Liver (tissue), 9 donors: ENCODE data around the gene BAIAP2. TPM values are rescaled to one million over a fixed set of nuclear protein-coding genes. Genes with fewer than 3 reads are reported as not detected.

Experiments used
- DNase-seq: peaks from one replicate; pipeline ENCODE4 v3.0.0-alpha.2; 2017; ENCODE audit warnings: low spot score
- H3K27ac ChIP-seq, 2 donors: one replicate each; pipeline ENCODE4 v1.7.0; 2013; ENCODE audit warnings: inconsistent platforms in 2 of 2, low read length in 2 of 2, control low read depth in 1 of 2, low read depth in 1 of 2, mild to moderate bottlenecking in 1 of 2
- H3K27me3 ChIP-seq, 4 donors: one replicate each; pipeline versions ENCODE4 v1.6.1 to v1.7.0; 2013; ENCODE audit warnings: low read length in 3 of 4, inconsistent platforms in 1 of 4, mild to moderate bottlenecking in 1 of 4, moderate library complexity in 1 of 4; ENCODE audit not compliant: control insufficient read depth in 4 of 4, insufficient read depth in 4 of 4
- H3K36me3 ChIP-seq, 4 donors: one replicate each; pipeline versions ENCODE4 v1.6.1 to v1.7.0; 2013; ENCODE audit warnings: low read length in 3 of 4, mild to moderate bottlenecking in 3 of 4, low read depth in 1 of 4, moderate library complexity in 1 of 4; ENCODE audit not compliant: control insufficient read depth in 4 of 4, insufficient read depth in 3 of 4
- H3K4me1 ChIP-seq, 4 donors: one replicate each; pipeline versions ENCODE4 v1.6.1 to v1.7.0; 2013; ENCODE audit warnings: low read length in 3 of 4, mild to moderate bottlenecking in 3 of 4, moderate library complexity in 1 of 4; ENCODE audit not compliant: control insufficient read depth in 4 of 4, insufficient read depth in 4 of 4
- H3K4me3 ChIP-seq, 3 donors: one replicate each; pipeline versions ENCODE4 v1.6.1 to v1.7.0; 2013; ENCODE audit warnings: low read length in 3 of 3, control low read depth in 1 of 3, low read depth in 1 of 3, mild to moderate bottlenecking in 1 of 3
- H3K9ac ChIP-seq, 2 donors: one replicate each; pipeline ENCODE4 v1.7.0; 2013; ENCODE audit warnings: low read length in 2 of 2, mild to moderate bottlenecking in 2 of 2, moderate library complexity in 2 of 2, control low read depth in 1 of 2, low read depth in 1 of 2
- H3K9me3 ChIP-seq, 4 donors: one replicate each; pipeline versions ENCODE4 v1.6.1 to v1.7.0; 2013; ENCODE audit warnings: low read length in 3 of 4; ENCODE audit not compliant: control insufficient read depth in 4 of 4
- CTCF ChIP-seq: fragments of 150-350 bp; IDR thresholded peaks from 2 replicates; pipeline ENCODE4 v1.5.1; 2017; ENCODE audit warnings: improper control_type of control experiment, low read depth, low read length; ENCODE audit not compliant: missing input control
- EGR1 ChIP-seq, 2 donors: IDR thresholded peaks; 2 replicates each; pipeline ENCODE4 v1.6.1; 2016 to 2018; ENCODE audit warnings: antibody characterized with exemption in 2 of 2, low read depth in 2 of 2
- FOXA1 ChIP-seq: IDR thresholded peaks from 2 replicates; pipeline ENCODE4 v1.6.1; 2016; ENCODE audit warnings: antibody characterized with exemption
- FOXA2 ChIP-seq: IDR thresholded peaks from 2 replicates; pipeline ENCODE4 v1.6.1; 2016; ENCODE audit warnings: antibody characterized with exemption
- GABPA ChIP-seq, 2 donors: IDR thresholded peaks in 1 of 2; conservative IDR thresholded peaks in 1 of 2; 2 replicates each; pipeline ENCODE4 v1.6.1; 2016; ENCODE audit warnings: antibody characterized with exemption in 2 of 2, mild to moderate bottlenecking in 1 of 2, moderate library complexity in 1 of 2
- HNF4A ChIP-seq, 2 donors: conservative IDR thresholded peaks; 2 replicates each; pipeline ENCODE4 v1.6.1; 2016; ENCODE audit warnings: antibody characterized with exemption in 2 of 2, mild to moderate bottlenecking in 2 of 2
- HNF4G ChIP-seq: IDR thresholded peaks from 2 replicates; pipeline ENCODE4 v1.6.1; 2016; ENCODE audit warnings: antibody characterized with exemption
- JUND ChIP-seq, 2 donors: IDR thresholded peaks; 2 replicates each; pipeline ENCODE4 v1.6.1; 2016; ENCODE audit warnings: antibody characterized with exemption in 2 of 2
- NR2F2 ChIP-seq: IDR thresholded peaks from 2 replicates; pipeline ENCODE4 v1.6.1; 2016; ENCODE audit warnings: antibody characterized with exemption
- RAD21 ChIP-seq, 2 donors: IDR thresholded peaks; 2 replicates each; pipeline ENCODE4 v1.6.1; 2016; ENCODE audit warnings: antibody characterized with exemption in 2 of 2, mild to moderate bottlenecking in 2 of 2
- REST ChIP-seq: IDR thresholded peaks from 2 replicates; pipeline ENCODE4 v1.6.1; 2016; ENCODE audit warnings: antibody characterized with exemption, mild to moderate bottlenecking
- RXRA ChIP-seq, 2 donors: IDR thresholded peaks; 2 replicates each; pipeline ENCODE4 v1.6.1; 2017 to 2018; ENCODE audit warnings: antibody characterized with exemption in 2 of 2, mild to moderate bottlenecking in 1 of 2
- SP1 ChIP-seq: IDR thresholded peaks from 2 replicates; pipeline ENCODE4 v1.6.1; 2018; ENCODE audit warnings: antibody characterized with exemption, mild to moderate bottlenecking
- TAF1 ChIP-seq: conservative IDR thresholded peaks from 2 replicates; pipeline ENCODE4 v1.6.1; 2016; ENCODE audit warnings: antibody characterized with exemption, mild to moderate bottlenecking
- YY1 ChIP-seq: IDR thresholded peaks from 2 replicates; pipeline ENCODE4 v1.6.1; 2016; ENCODE audit warnings: antibody characterized with exemption, mild to moderate bottlenecking
- WGBS: extraction: QIAGEN DNeasy Blood & Tissue Kit; methylation state at CpG from one replicate; pipeline ENCODE4 v1.1.7; 2013; 5-methylcytosine and 5-hydroxymethylcytosine counted together
- polyA plus RNA-seq, 2 donors: library from polyadenylated mRNA; stranded (reverse) in 1 of 2; unstranded in 1 of 2; fragments of 200-250 nt in 1 of 2; fragments of >200 nt in 1 of 2; fragmentation: Nextera tagmentation in 1 of 2; extraction: Ambion mirVana in 1 of 2; gene quantifications; one replicate each; pipeline versions ENCODE4 v1.2.1 to v1.2.3, GENCODE V29; 2013 to 2015
- total RNA-seq, 2 donors: library from RNA; depleted of rRNA; stranded (reverse); fragments of >200 nt; gene quantifications; one replicate each; pipeline ENCODE4 v1.2.3, GENCODE V29; 2014
- TF ChIP-seq, protein P1 (sequence below): IDR thresholded peaks from 2 replicates; pipeline ENCODE4 v1.6.1; 2016; ENCODE audit warnings: antibody characterized with exemption
- TF ChIP-seq, protein P2 (sequence below): IDR thresholded peaks from 2 replicates; pipeline ENCODE4 v1.6.1; 2016; ENCODE audit warnings: antibody characterized with exemption
- TF ChIP-seq, protein P3 (sequence below): IDR thresholded peaks from 2 replicates; pipeline ENCODE4 v1.6.1; 2016; ENCODE audit warnings: antibody characterized with exemption
- donor health status: healthy.
- donor health status: healthy.
- donor health status: healthy.
- donor health status: healthy.
- donor health status: healthy.

BAIAP2 gene
- total and polyA plus RNA-seq, 4 donors, result 8.1 to 61.3 (median 44.9) TPM

DNA sequence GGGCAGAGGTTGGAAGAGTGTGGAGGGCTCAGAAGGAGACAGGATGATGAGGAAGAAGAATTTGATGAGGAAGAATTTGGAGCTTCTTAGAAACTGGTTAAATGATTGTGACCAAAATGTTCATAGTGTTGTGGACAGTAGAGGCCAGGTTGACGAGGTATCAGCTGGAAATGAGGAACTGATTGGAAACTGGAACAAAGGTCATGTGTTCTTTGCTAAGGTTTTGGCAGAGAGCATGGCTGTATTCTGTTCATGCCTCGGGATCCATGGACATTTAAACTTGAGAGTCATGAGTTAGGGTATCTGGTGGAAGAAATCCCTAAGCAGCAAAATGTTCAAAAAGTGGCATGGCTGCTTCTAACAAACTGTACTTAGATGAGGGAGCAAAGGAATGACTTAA lies 24.0 kb upstream of the BAIAP2 start (continued):
- TF ChIP-seq RAD21 (IDR thresholded peaks at IDR 0.05) (peak in 1 of 2 donors; percentile 20), EGR1 (IDR thresholded peaks at IDR 0.05; ENCODE audit: low read depth in 2 of 2) (no peak), SP1 (peak; percentile 82), HNF4G (no peak)
- TF ChIP-seq, protein P1, sequence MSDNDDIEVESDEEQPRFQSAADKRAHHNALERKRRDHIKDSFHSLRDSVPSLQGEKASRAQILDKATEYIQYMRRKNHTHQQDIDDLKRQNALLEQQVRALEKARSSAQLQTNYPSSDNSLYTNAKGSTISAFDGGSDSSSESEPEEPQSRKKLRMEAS, result no peak

- no peaks in the 10 kb centered on the region for H3K36me3 ChIP-seq
- TF ChIP-seq JUND (IDR thresholded peaks at IDR 0.05), result no peak
- TF ChIP-seq, protein P2, sequence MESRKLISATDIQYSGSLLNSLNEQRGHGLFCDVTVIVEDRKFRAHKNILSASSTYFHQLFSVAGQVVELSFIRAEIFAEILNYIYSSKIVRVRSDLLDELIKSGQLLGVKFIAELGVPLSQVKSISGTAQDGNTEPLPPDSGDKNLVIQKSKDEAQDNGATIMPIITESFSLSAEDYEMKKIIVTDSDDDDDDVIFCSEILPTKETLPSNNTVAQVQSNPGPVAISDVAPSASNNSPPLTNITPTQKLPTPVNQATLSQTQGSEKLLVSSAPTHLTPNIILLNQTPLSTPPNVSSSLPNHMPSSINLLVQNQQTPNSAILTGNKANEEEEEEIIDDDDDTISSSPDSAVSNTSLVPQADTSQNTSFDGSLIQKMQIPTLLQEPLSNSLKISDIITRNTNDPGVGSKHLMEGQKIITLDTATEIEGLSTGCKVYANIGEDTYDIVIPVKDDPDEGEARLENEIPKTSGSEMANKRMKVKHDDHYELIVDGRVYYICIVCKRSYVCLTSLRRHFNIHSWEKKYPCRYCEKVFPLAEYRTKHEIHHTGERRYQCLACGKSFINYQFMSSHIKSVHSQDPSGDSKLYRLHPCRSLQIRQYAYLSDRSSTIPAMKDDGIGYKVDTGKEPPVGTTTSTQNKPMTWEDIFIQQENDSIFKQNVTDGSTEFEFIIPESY, result no peak
- TF ChIP-seq, protein P1, result no peak
- TF ChIP-seq TAF1, result no peak
- no peak for TF ChIP-seq NR2F2
- no peak for TF ChIP-seq GABPA (IDR thresholded peaks at IDR 0.05 in 1 of 2, conservative IDR thresholded peaks at IDR 0.05 in 1 of 2)
- TF ChIP-seq RXRA (IDR thresholded peaks at IDR 0.05), result no peak
- no peak for TF ChIP-seq HNF4G
- TF ChIP-seq HNF4A (conservative IDR thresholded peaks at IDR 0.05), result no peak
- no peak for TF ChIP-seq YY1
- TF ChIP-seq, protein P3, sequence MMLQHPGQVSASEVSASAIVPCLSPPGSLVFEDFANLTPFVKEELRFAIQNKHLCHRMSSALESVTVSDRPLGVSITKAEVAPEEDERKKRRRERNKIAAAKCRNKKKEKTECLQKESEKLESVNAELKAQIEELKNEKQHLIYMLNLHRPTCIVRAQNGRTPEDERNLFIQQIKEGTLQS, result no peak
- TF ChIP-seq CTCF, result no peak
- TF ChIP-seq FOXA1, result no peak
- TF ChIP-seq EGR1 (IDR thresholded peaks at IDR 0.05; ENCODE audit: low read depth in 2 of 2), result no peak
- no peak for TF ChIP-seq RAD21 (IDR thresholded peaks at IDR 0.05)
- no peak for TF ChIP-seq SP1
- no peak for TF ChIP-seq FOXA2
- no peak for TF ChIP-seq REST
Measured at GRCh38 chr17:81011951-81012350, 23.0 kb upstream of the BAIAP2 start.

More at GRCh38 chr17:81011951-81012350, 23.0 kb upstream of the BAIAP2 start:
- no peaks in the 10 kb centered on the region for H3K9me3 ChIP-seq
- WGBS, result 83% methylated on average over 3 of the region's 3 CpGs
- H3K9ac ChIP-seq, result no peak overlapping the region
- DNase-seq, result no peak
- H3K4me3 ChIP-seq, result no peak overlapping the region
- H3K27ac ChIP-seq, result no peak overlapping the region
- H3K4me1 ChIP-seq, result peaks cover 0 to 6% (median 4%) of the 10 kb centered on the region in 4 donors
- H3K27me3 ChIP-seq, result no peaks in the 10 kb centered on the region
